IPS DF 19.7 (cell line): ENCODE results near the gene KRTAP10-5.
"Not testable (repeated sequence)": the region's sequence is repeated elsewhere in the genome, so short reads cannot be mapped to it uniquely, and the experiment has no call there.

Experiments
- DNase-seq: peaks from one replicate; pipeline ENCODE4 v3.0.0-alpha.2; 2013; ENCODE audit warnings: low read depth, low spot score

The KRTAP10-5 gene

DNA sequence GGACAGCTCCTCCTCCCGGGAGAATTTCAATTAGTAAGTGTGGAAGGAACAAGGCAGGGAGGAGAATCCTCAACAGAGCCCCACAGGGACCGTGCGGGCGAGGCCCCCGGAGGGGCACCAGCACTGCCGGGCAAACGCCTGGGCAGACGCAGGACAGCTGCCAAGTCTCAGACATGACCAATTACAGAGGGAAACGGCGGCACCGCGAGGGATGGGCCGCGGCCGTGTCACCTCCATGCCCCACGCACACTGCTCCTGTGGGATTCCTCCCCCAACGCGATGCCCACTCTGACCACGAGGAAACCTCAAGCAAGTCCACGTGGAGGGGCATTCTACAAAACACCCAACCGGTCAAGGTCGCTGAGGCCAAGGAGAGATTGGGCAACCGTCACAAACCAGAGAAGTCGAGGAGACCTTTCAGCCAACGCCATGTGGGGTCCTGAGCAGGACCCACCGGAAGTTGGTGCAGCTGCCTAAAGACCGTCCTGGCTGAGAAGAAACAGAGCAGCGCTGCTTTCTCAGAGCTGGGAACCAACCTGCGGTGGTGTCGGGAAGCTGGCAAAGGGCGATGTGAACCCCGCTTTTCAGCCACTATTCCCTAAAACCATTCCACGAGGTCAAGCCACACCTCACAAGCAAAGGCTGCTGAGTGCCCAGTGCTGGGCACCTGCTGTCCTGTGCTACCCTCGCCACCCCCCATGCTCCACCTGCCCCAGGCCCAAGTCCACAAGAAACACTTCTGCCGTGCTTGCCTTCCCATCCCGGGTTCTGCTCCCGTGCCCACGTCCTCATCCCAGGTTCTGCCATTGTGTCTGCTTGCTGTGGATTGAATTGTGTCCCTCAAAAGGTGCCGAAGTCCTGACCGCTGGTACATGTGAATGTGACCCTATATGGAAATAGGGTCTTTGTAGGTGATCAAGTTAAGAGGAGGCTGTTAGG lies 8.3 kb downstream of the KRTAP10-5 start:
- DNase-seq, result no peak

DNA sequence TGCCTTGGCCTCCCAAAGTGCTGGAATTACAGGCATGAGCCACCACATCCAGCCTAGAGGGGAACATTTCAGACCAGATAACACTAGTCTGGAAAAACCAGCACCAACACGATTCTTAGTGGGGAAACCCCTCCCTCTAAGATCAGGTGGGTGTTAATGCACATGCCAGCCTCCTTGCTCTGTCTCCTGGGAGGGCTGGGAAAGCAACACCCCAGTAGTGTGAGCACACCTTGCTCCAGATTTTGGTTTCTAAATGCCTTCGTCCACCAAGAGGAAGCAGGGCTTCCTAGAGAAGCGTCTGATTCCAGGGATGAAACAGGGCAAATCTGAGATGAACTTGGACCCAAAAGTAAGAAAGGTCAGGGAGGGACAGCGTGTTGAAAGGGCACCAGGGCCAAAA lies 9.1 kb downstream of the KRTAP10-5 start:
- DNase-seq, result no peak

DNA sequence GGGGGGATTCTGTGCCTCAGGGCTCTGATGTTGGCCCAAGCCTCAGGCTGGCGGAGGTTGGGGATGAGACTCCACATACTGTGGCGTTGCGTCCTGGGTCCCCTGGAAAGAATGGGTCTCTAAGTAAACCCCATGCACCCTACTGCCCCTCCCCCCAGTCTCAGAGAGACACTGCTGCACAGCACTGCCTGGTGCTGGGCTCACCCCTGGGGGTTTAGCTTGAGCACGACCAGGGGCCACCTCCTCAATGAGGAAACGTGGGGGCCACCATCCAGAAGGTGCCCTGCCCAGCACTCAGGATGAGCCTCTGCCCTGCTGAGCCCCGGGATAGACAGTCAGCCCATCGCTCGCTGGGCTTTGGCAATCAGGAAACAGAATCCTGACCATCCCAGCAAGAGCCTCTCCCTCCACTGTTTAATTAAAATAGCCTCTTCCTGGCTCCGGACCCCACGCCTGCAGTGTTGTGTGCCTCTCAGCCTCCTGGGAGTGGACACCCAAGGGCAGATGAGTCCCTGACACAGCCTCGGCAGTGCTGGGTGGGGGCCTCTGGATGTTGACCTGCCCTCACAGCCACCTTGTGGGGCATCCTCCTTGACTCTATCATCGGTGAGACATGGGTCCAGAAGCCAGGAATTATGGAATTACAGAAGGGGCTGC lies 10.4 kb downstream of the KRTAP10-5 start:
- DNase-seq, result no peak

DNA sequence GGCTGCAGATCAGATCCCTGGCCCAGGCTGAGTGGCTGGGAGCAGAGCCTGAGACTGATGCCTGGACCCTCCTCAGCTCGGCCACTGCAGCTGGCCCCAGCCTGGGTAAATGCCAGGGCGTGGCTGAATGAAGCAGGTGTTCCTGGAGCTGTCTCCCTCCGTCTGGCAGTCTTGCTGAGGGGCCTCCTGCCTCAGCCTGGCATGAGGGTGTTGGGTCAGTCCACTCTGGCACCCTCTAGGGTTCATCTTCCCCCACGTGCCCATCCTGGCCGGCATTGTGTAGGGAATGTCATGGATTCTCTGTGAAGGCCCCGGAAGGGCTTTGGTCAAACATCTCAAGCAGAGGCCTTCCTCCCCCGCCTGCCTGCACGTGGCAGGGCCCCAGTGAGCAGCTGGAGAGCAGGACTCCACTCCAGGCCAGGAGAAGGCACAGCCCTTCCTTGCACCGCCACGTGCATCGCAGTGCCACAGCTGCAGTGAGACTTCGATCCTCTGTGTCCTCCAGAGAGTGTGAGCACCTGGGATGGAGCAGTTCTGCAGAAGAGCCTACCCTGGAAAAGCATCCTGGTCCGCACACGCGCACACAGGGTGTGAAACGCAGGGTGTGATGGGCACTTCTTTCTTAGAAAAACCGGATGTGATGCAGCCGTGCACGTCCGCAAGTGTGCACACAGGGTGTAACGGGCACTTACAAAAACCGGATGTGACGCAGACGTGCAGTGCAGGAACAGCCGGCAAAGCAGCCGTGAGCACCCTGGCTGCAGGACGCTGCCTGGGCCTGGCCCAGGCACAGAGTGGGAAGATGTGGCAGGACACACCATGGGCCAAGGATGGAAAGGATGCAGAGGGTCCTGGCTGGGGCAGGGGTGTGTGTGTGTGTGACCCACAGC lies 11.5 kb downstream of the KRTAP10-5 start:
- DNase-seq, result no peak

DNA sequence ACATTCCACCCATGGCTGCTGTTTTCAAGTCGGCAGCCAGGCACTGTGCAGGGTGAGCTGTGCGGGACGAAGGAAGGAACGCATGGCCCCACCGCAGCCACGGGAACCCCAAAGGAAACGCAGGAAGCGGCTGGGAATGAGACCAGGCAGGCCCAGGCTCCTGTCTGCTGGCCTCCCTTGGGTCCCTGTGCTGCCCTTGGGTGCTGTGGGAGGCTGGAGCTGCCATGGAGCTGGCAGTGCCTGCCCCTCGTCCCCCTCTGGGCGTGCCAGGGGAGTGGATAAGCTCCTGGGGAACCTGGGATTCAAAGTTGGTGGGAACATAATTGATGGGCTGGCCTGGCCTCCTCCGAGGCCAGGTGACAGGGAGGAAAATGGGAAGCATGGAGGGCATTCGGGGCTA lies 12.1 kb downstream of the KRTAP10-5 start:
- DNase-seq, result no peak

DNA sequence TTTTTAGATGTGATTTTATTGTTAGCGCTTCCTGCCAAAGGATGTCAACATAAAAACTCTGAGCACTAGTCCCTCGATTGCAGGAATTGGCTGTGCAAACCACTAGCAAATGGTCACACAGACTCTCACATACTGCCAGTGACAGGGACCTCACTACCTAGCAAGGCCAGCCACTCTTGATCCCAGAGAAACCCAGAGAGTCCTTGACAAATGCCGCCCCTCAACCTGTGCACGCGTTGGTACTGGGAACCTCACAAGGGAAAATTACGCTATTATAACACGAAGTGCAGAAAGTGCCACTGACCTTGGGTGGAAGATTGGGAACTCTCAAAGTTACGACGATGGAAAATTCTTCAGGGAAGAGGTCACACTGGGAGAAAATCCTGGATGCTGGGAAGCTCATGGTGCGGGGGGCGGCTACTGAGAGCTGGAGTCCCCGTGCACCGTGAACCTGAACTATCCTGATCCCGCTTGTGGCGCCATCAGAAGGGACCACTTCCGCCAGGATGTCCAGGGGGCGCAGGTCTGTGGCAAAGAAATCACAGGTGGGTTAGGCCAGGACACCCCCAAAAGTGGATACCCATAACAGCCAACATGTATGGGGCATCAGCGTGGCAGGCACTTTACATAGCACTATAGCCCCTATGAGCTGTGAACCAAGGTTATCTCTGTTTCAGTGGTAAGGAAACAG lies 12.8 kb downstream of the KRTAP10-5 start:
- no peak for DNase-seq

DNA sequence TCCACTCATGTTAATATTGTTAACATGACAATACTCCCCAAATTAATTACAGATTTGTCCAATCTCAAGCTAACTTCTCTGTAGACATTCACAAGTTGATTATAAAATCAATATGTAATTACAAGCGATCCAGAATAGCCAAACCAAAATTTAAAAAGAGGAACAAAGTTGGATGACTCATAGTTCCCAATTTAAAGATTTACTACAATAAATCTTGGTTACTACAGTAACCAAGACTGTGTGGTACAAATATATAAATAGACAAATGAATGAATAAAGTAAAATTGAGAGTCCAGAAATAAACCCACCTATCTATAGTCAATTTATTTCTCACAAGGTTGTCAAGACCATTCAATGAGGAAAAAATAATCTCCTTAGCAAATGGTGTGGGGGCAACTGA lies 14.0 kb downstream of the KRTAP10-5 start:
- DNase-seq, result no peak

DNA sequence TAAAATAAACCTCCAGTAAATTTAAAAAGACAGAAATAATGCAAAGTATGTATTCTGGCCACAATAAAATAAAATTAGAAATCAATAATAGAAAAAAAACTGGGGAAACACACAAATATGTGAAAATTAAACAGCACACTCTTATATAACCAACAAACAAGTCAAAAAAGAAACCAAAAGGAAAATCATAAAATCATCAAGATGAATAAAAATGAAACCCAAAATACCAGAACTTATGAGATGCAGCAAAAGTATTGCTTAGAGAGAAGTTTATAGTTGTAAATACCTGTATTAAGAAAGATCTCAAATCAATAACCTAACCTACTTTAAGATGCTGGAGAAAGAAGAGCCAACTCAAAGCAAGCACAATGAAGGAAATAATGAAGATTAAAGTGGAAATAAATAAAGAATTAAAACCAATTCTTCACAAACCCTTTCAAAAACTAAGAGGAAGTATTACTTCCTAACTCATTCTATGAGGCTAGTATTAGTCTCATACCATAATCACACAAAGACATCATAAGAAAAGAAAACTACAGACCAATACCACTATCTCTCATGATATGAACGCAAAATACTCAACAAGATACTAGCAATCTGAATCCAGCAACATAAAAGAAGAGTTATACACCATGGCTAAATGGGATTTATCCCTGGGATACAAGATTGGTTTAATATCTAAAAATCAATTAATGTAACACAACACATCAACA lies 15.4 kb downstream of the KRTAP10-5 start:
- no peak for DNase-seq

DNA sequence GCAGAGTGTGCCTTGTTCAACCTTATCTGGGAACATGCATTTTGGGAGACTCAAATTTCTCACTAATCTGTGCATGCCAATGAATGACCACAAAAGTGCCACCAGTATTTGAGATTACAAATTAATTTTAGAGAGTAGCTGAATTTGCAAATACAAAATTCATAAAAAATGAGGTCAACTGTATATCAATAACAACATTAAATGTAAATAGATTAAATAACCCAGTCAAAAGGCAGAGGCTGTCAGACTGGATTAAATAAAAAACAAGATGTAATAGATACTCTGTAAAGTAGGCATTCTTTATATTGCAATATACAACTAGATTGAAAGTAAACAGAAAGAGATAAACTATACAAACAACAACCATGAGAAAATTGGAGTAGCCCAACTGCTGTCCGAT lies 16.3 kb downstream of the KRTAP10-5 start:
- DNase-seq, result no peak

DNA sequence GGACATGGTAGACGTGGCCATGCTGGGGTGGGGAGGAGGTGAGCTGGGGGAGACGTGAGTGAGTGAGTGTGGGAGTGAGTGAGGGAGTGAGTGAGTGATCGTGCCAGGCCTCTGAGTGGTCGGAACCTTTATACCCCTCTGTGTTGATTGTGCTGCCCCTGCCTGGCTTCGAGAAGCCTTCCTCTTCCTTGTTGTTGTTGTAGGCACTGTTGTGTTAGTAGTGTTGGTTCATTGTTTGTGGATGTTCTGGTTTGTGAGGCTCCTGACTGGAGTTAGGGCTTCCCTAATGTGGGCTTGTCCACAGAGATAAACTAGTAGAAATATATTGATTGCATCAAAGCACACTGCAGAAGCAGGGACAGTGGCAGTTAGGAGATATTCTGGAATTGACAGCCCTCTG lies 21.7 kb downstream of the KRTAP10-5 start, which contains the start of gene KRTAP10-3:
Gene KRTAP10-3 (minus strand): TSS at position 101 of the 400 bp plus-strand sequence. CDS start 80 bp downstream, at position 21.
- DNase-seq, result no peak

DNA sequence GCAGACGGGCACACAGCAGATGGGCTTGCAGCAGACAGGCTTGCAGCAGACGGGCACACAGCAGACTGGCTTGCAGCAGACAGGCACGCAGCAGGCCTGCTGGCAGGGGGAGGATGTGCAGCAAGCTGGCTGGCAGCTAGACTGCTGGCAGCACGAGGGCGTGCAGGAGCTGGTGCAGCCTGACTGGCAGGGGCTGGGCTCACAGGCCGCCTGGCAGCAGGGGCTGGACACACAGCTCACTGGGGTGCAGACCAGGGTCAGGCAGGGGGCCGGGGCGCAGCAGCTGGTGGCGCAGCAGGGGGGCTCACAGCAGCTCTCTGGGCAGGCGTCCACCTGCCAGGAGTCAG lies 22.1 kb downstream of the KRTAP10-5 start:
- not testable (repeated sequence) for DNase-seq

DNA sequence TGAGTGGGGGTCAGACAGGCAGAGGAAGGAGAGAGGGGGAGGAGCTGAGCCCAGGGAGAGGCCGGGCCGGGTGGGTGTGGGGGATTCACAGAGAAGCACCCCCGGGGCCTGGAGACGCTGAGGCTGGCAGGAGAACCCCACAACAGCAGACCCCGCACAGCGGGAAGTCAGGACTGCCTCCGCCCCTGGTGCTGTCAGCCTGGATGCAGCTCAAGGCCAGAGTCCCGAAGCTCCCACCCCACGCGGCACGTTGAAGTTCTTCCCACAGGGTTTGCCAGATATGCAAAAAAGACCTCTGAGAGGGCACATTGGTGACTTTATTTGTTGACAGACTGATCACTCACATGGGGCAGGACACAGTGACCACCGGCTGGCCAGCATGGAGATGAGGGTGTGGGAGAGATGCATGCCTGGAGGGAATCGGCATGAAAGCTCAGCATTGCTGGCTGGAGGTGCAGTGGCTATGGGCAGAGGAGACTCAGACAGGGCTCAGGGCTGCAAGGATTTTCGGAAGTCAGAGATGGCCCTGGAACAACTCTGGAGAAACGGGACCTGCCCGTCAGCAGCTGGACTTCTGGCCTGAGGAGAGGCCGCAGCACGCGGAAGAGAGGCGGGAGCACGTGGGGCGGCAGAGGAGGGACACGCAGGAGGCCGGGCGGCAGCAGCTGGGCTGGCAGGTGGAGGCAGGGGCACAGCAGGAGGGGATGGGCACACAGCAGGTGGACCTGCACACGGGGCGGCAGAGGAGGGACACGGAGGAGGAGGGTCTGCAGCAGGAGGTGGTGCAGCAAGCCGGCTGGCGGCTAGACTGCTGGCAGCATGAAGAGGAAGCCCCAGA lies 22.7 kb downstream of the KRTAP10-5 start:
- no peak for DNase-seq

DNA sequence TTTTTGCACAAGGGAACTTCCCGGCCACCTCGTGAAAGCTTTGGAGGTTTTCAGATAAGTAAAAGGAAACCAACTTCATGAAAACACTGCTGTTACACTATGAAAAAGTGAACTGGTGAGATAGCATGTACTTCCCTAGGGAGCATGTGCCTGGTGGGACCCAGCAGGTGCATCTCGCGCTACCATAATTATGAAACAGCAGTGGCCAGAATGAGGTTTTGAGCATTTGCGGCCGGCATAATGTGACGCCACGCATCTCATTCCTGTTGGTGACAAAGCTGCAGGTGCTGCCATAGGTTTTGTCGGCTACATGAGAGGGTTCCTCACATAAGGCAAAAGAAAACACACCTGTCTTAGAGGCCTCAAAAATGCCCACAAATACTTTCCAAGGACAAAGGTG lies 23.5 kb downstream of the KRTAP10-5 start:
- no peak for DNase-seq

DNA sequence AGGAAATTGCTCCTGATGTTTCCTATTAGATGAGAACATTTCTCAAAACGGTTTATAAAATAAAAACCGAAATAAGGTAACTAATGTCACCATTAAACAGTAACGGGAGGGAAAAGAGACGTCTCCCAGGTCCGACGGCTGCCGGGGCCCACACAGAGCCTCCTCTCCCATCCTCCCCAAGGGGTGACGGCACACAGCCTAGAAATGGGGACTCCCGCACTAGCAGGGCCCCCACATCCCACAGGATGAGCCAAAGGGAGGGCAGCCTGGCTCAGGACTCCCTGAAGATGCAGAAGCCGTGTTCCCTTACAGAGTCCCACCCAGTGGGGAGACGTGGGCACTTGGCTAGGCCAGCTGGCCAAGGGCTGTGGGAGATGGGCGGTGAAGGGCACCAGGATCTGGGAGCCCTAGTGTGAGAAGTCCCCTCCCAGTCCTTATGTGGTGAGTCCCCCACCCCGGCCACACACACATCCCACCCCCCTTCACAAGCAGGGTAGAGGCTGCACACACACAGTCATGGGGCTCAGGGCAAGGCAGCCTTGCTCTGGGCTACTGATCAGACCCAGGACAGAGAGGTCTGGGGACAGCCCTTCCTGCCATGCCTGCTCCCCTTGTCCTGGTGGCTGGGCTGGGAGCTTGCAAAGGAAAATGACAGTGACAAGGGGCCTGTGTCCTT lies 25.1 kb downstream of the KRTAP10-5 start:
- no peak for DNase-seq

DNA sequence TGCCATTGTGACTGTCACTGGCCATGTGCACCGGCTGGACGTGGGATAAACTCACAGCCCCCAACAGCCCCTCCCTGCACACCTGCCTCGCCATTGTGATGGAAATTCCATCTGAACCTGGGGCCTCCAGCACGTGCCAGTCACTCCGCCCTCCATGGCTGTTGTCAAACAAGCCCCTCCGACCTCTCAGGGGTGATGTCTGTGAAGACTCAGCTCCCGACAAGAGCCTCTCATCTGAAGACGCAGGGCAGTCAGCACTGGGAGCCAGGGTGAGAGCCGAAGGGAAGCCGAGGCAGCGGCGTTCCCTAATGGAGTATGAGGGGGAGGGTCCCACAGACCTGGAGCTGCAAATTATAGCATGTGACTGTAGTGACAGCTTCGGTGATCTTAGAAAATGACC lies 27.7 kb downstream of the KRTAP10-5 start:
- DNase-seq, result no peak

DNA sequence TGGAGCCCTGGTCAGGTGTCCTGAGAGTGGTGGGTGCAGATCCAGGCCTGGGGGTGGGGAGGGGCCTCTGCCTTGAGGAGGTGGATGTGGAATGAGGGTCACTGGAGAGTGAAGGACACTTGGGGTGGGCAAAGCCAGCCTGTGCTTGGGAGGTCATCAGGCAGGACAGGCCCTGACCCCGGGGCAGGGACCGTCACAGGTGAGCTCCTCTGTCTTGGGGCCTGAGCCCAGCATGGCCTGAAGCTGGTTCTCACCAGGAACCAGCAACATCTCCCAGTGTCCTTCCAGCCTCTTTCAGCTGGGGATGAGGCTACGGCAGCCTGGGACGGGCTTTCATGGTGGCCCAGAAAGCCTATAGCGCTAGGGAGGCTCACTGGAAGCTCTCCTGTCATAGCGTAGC lies 28.3 kb downstream of the KRTAP10-5 start:
- DNase-seq, result no peak

DNA sequence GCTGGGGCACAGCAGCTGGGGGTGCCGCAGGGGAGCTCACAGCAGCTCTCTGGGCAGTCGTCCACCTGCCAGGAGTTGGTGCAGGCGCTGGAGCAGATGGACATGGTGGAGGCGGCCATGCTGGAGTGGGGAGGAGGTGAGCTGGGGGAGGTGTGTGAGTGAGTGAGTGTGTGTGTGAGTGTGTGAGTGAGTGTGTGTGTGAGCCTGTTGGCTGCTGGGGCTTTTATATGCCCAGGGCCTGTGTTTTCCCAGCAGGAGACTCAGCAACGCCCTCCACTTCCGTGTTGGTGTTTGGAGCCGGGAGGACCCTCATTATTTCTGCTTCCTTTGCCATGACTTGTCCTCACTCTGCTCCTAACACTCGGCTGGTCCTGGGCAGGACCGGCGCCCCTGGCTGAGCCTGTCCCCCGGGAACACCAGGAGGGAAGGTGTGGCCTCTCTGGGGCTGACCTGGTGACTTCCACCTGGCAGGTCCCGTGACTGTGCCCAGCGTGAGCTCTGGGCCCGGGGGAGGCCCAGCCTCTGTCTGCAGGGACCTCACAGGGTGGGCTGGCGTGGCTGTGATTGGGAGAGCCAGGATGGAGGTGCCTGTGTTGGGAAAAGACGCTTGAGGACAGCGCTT lies 29.0 kb downstream of the KRTAP10-5 start, which contains the start of gene KRTAP10-2:
Gene KRTAP10-2 (minus strand): TSS at position 166 of the 622 bp plus-strand sequence. CDS start 47 bp downstream, at position 119.
- no peak for DNase-seq

DNA sequence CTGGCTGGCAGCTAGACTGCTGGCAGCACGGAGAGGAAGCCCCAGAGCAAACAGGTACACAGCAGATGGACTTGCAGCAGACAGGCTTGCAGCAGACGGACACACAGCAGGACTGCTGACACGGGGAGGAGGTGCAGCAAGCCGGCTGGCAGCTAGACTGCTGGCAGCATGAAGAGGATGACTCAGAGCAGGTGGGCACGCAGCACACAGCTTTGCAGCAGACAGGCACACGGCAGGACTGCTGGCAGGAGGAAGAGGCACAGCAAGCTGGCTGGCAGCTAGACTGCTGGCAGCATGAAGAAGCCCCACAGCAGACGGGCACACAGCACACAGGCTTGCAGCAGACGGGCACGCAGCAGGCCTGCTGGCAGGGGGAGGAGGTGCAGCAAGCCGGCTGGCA lies 29.6 kb downstream of the KRTAP10-5 start:
- no peak for DNase-seq

DNA sequence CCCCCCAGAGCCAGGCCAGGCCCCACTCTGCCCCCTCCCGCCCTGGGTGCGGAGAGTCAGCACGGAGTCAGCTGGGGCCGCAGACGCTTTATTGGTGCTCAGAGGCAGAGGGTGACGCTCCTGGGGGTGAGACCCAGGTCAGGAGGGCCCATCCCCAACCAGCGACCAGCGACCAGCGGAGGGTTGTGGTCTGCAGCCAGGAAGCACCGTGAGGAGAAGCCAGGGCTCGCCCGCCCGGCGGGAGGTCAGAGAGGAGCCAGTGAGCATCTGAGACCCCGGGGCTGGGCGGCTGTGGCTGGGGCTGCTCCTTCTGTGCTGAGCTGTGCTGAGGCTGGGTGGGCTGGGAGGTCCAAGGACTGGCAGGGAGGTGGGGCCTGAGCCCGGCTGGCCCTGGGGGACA lies 30.1 kb downstream of the KRTAP10-5 start:
- DNase-seq, result not testable (repeated sequence)
